CD14-positive monocyte (primary cell): ENCODE results near the gene ZBTB26. TPM values are rescaled to one million over a fixed set of nuclear protein-coding genes. Genes with fewer than 3 reads are reported as not detected.

Source experiments
- DNase-seq, 3 donors: peaks; one replicate each; pipeline ENCODE4 v3.0.0-alpha.2; 2011 to 2022
- H2AFZ ChIP-seq: 2 replicates; pipeline ENCODE4 v1.6.0; 2012; ENCODE audit warnings: mild to moderate bottlenecking, low read depth, low read length, inconsistent platforms; ENCODE audit not compliant: insufficient read depth, poor library complexity, severe bottlenecking
- H3K27ac ChIP-seq, 2 donors: 1 replicate in 1 of 2; 2 replicates in 1 of 2; pipeline ENCODE4 v1.5.1; 2012 to 2013; ENCODE audit warnings: low read length in 2 of 2, control low read depth in 1 of 2, inconsistent platforms in 1 of 2, low read depth in 1 of 2, mild to moderate bottlenecking in 1 of 2
- H3K27me3 ChIP-seq, 2 donors: one replicate each; pipeline versions ENCODE4 v1.6.0 to v1.6.1; 2011 to 2013; ENCODE audit warnings: low read length in 2 of 2; ENCODE audit not compliant: control insufficient read depth in 2 of 2, insufficient read depth in 2 of 2
- H3K36me3 ChIP-seq, 2 donors: replicated peaks in 1 of 2; 1 replicate in 1 of 2; 2 replicates in 1 of 2; pipeline versions ENCODE4 v1.5.1 to v1.6.1; 2012 to 2013; ENCODE audit warnings: low read length in 2 of 2, control low read depth in 1 of 2, inconsistent platforms in 1 of 2, mild to moderate bottlenecking in 1 of 2; ENCODE audit not compliant: insufficient read depth in 2 of 2, control insufficient read depth in 1 of 2
- H3K4me1 ChIP-seq, 2 donors: 1 replicate in 1 of 2; 2 replicates in 1 of 2; pipeline versions ENCODE4 v1.5.1 to v1.6.1; 2012 to 2013; ENCODE audit warnings: low read length in 2 of 2, control low read depth in 1 of 2, inconsistent platforms in 1 of 2, mild to moderate bottlenecking in 1 of 2, moderate library complexity in 1 of 2; ENCODE audit not compliant: insufficient read depth in 2 of 2, control insufficient read depth in 1 of 2
- H3K4me2 ChIP-seq: replicated peaks from 2 replicates; pipeline ENCODE3; 2012; ENCODE audit warnings: low read length, moderate library complexity, mild to moderate bottlenecking; ENCODE audit not compliant: poor library complexity, severe bottlenecking; ENCODE audit errors: extremely low read depth
- H3K4me3 ChIP-seq, 3 experiments: fragments of 200-600 bp in 1 of 3; sonication (generic) in 1 of 3; replicated peaks in 1 of 3; 1 replicate in 2 of 3; 2 replicates in 1 of 3; pipeline ENCODE4 v1.5.1; 2011 to 2013; ENCODE audit warnings: low read length in 3 of 3, mild to moderate bottlenecking in 3 of 3, control low read depth in 2 of 3, low read depth in 2 of 3, inconsistent platforms in 1 of 3, moderate library complexity in 1 of 3
- H3K79me2 ChIP-seq: 2 replicates; pipeline ENCODE4 v1.6.0; 2012; ENCODE audit warnings: mild to moderate bottlenecking, control low read depth, inconsistent platforms, low read length, moderate library complexity; ENCODE audit not compliant: insufficient read depth
- H3K9ac ChIP-seq: 2 replicates; pipeline ENCODE4 v1.6.0; 2017; ENCODE audit warnings: low read length, mild to moderate bottlenecking; ENCODE audit not compliant: insufficient read depth, poor library complexity, severe bottlenecking
- H3K9me3 ChIP-seq, 2 donors: replicated peaks in 1 of 2; 1 replicate in 1 of 2; 2 replicates in 1 of 2; pipeline versions ENCODE4 v1.5.1 to v1.6.1; 2012 to 2013; ENCODE audit warnings: low read length in 2 of 2, control low read depth in 1 of 2; ENCODE audit not compliant: control insufficient read depth in 1 of 2, insufficient read depth in 1 of 2
- H4K20me1 ChIP-seq: 2 replicates; pipeline ENCODE4 v1.6.0; 2012; ENCODE audit warnings: mild to moderate bottlenecking, low read length, control low read depth, moderate library complexity; ENCODE audit not compliant: insufficient read depth
- H3K27ac Mint-ChIP-seq, 7 donors: one replicate each; pipeline ENCODE4 v1.8.0; 2020; ENCODE audit warnings: mild to moderate bottlenecking in 7 of 7, mixed read lengths in 7 of 7, moderate library complexity in 6 of 7, inconsistent platforms in 2 of 7
- H3K27me3 Mint-ChIP-seq, 3 donors: one replicate each; pipeline ENCODE4 v1.8.0; 2021 to 2022; ENCODE audit warnings: low read depth in 3 of 3, mild to moderate bottlenecking in 3 of 3, mixed read lengths in 3 of 3, moderate library complexity in 3 of 3, inconsistent platforms in 1 of 3
- H3K36me3 Mint-ChIP-seq, 2 donors: one replicate each; pipeline ENCODE4 v1.8.0; 2020; ENCODE audit warnings: mixed read lengths in 2 of 2, inconsistent platforms in 1 of 2, mild to moderate bottlenecking in 1 of 2
- H3K4me1 Mint-ChIP-seq: one replicate; pipeline ENCODE4 v1.8.0; 2020; ENCODE audit warnings: mild to moderate bottlenecking, mixed read lengths
- H3K4me3 Mint-ChIP-seq, 2 donors: one replicate each; pipeline ENCODE4 v1.8.0; 2020; ENCODE audit warnings: mild to moderate bottlenecking in 2 of 2, mixed read lengths in 2 of 2, moderate library complexity in 1 of 2
- H3K9me3 Mint-ChIP-seq, 7 donors: one replicate each; pipeline ENCODE4 v1.8.0; 2020 to 2022; ENCODE audit warnings: mixed read lengths in 7 of 7, mild to moderate bottlenecking in 6 of 7, moderate library complexity in 6 of 7, inconsistent platforms in 2 of 7
- CTCF ChIP-seq: fragments of 200-600 bp; IDR thresholded peaks from one replicate; pipeline ENCODE4 v1.8.0; 2022; ENCODE audit warnings: antibody characterized with exemption, mild to moderate bottlenecking
- WGBS: methylation state at CpG from one replicate; pipeline ENCODE4 v1.1.5; 2013; ENCODE audit warnings: missing lambda C conversion rate; ENCODE audit not compliant: insufficient coverage; 5-methylcytosine and 5-hydroxymethylcytosine counted together
- intact Hi-C, 2 donors: fragments of 100-400 bp; cut with micrococcal nuclease; formaldehyde crosslinking; loops; one replicate each; pipeline versions ENCODE4 v1.15.0 to v1.15.1; 2023
- polyA plus RNA-seq, 3 donors: library from polyadenylated mRNA; depleted of rRNA in 1 of 3; unstranded in 2 of 3; stranded (reverse) in 1 of 3; fragments of 300-500 nt in 2 of 3; fragments of >200 nt in 1 of 3; fragmentation: Illumina TruSeq in 2 of 3; gene quantifications; 1 replicate in 2 of 3; 2 replicates in 1 of 3; pipeline ENCODE4 v1.2.3, GENCODE V29; 2012 to 2021

ZBTB26 gene
- polyA plus RNA-seq, 3 donors = 0.42 to 5.1 (median 0.48) TPM

GRCh38 chr9:122946461-122947005 is 15.2 kb upstream of the ZBTB26 start:
- peaks cover 96% of the 10 kb centered on the region for H4K20me1 ChIP-seq
- H3K9me3 Mint-ChIP-seq = peaks cover 0 to 2% (median 0%) of the 10 kb centered on the region in 7 donors
- H3K27me3 ChIP-seq = no peaks in the 10 kb centered on the region
- peaks cover 100% of the 10 kb centered on the region for H3K79me2 ChIP-seq
- no peak overlapping the region for H3K27ac ChIP-seq
- H3K27ac Mint-ChIP-seq = no peak overlapping the region
- H3K4me2 ChIP-seq = no peak overlapping the region
- peaks cover 19% of the 10 kb centered on the region in 2 donors for H3K4me1 ChIP-seq
- peaks cover 0 to 2% (median 0%) of the 10 kb centered on the region in 3 donors for H3K27me3 Mint-ChIP-seq
- no peak for DNase-seq
- peaks cover 52% of the 10 kb centered on the region for H3K4me1 Mint-ChIP-seq
- H3K4me3 Mint-ChIP-seq = no peak overlapping the region
- no peak overlapping the region for H3K9ac ChIP-seq
- H3K9me3 ChIP-seq = no peaks in the 10 kb centered on the region
- H3K4me3 ChIP-seq = no peak overlapping the region
- intact Hi-C loops = no loop called here
- no peak for TF ChIP-seq CTCF
- WGBS = no CpG with 5 or more reads among the region's 1 CpG
- H3K36me3 ChIP-seq = peaks cover 0 to 20% of the 10 kb centered on the region in 2 donors
- H3K36me3 Mint-ChIP-seq = peaks cover 13% of the 10 kb centered on the region in 2 donors
- no peak overlapping the region for H2AFZ ChIP-seq

- Histone ChIP-seq H3K4me1 (peaks cover 24 to 27% of the 10 kb centered on the region in 2 donors), H3K9ac (no peak overlapping the region), H2AFZ (no peak overlapping the region), H3K27ac (no peak overlapping the region), H3K36me3 (peaks cover 0 to 20% of the 10 kb centered on the region in 2 donors), H3K27me3 (no peaks in the 10 kb centered on the region), H3K4me2 (no peak overlapping the region), H4K20me1 (peaks cover 89% of the 10 kb centered on the region), H3K9me3 (no peaks in the 10 kb centered on the region), H3K4me3 (no peak overlapping the region), H3K79me2 (peaks cover 96% of the 10 kb centered on the region)
- Mint-ChIP-seq H3K9me3 (peaks cover 0 to 2% (median 0%) of the 10 kb centered on the region in 7 donors), H3K27ac (peak overlapping the region in 1 of 7 donors; percentile 19), H3K27me3 (peaks cover 0 to 2% (median 0%) of the 10 kb centered on the region in 3 donors), H3K4me1 (peaks cover 54% of the 10 kb centered on the region), H3K4me3 (no peak overlapping the region), H3K36me3 (peaks cover 13% of the 10 kb centered on the region in 2 donors)
- TF ChIP-seq CTCF = no peak
- intact Hi-C loops = loop anchor here in 1 of 2 donors (5.0 kb wide), 1 partner anchor 43 kb away; no protein-coding TSS in a partner anchor
- DNase-seq = no peak
- WGBS = no CpG with 5 or more reads among the region's 4 CpGs
Observed at GRCh38 chr9:122944960-122945888, 13.9 kb upstream of the ZBTB26 start.
